Central memory CD8-positive, alpha-beta T cell (primary cell): ENCODE results near the gene AGAP9.
"Not testable (repeated sequence)": the region's sequence is repeated elsewhere in the genome, so short reads cannot be mapped to it uniquely, and the experiment has no call there.

Experiments used
- ATAC-seq: fragments of 150-1000 bp; cut with Tn5 transposase; replicated peaks from 2 replicates; pipeline ENCODE4 v1.10.0; 2022; ENCODE audit warnings: mild to moderate bottlenecking, moderate FRiP score, moderate number of reproducible peaks; ENCODE audit not compliant: poor library complexity, severe bottlenecking; ENCODE audit errors: extremely low read depth
- DNase-seq, 2 donors: peaks; one replicate each; pipeline ENCODE4 v3.0.0; 2021; ENCODE audit warnings: low spot score in 2 of 2
- H3K27ac Mint-ChIP-seq: one replicate; pipeline ENCODE4 v1.8.0; 2022; ENCODE audit warnings: low read depth, mild to moderate bottlenecking, moderate library complexity, mixed read lengths
- H3K27me3 Mint-ChIP-seq: one replicate; pipeline ENCODE4 v1.8.0; 2022; ENCODE audit warnings: mixed read lengths
- H3K36me3 Mint-ChIP-seq: one replicate; pipeline ENCODE4 v1.8.0; 2022; ENCODE audit warnings: mild to moderate bottlenecking, moderate library complexity, mixed read lengths; ENCODE audit not compliant: insufficient read depth
- H3K4me1 Mint-ChIP-seq: one replicate; pipeline ENCODE4 v1.8.0; 2022; ENCODE audit warnings: mixed read lengths
- H3K4me3 Mint-ChIP-seq: one replicate; pipeline ENCODE4 v1.8.0; 2022; ENCODE audit warnings: mild to moderate bottlenecking, moderate library complexity, mixed read lengths
- H3K9me3 Mint-ChIP-seq: one replicate; pipeline ENCODE4 v1.8.0; 2022; ENCODE audit warnings: mixed read lengths

The AGAP9 gene

DNA sequence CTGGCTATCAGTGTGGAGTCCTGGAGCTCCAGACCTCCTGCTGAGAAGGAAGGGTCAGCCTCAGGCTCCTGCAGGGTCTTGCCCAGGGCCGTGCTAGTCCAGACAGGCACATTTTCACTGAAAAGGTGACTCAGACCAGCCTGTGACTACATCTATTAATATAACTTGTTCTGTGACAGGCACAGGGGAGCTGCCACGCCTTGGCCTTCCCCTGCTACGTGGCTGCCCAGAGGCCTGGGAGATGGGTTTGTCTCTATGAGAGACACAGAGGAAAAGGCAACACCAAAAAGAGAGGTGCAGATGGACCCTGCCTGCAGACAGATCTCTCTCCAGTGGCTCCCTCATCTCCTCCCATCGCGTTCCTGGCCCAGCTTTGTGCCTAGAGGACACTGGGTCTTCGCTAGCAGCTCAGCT lies 41.7 kb downstream of the AGAP9 start:
- H3K4me3 Mint-ChIP-seq, DNase-seq, ATAC-seq, H3K4me1 Mint-ChIP-seq, H3K27me3 Mint-ChIP-seq, H3K27ac Mint-ChIP-seq, H3K9me3 Mint-ChIP-seq, H3K36me3 Mint-ChIP-seq: not testable (repeated sequence)

DNA sequence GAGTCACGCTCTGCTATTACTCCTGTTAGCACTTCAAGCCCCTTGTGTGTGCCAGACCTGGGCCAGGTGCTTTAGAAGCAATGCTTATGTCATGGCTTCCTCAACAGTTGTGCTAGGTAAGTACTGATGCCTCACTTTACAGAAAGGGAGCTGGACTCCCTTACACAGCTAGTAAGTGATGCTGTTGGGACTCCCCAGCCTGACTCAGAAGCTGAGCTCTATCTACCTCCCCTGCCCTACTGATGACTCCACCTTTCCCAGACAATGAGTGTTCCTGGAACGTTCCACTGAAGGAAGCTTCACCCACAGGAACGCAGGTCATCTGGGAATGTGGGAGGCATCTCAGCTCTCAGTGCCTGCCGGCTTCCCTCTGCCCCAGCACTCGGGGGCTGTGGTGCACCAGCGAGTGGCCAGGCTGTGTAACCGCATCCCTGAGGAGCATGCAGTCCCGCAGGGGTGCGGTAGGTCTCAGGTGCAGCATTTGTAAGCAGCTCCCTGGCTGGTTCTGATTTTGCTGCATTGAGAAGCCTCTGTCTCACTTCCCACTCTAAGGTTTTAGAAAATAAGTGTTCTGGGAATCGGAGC lies 42.2 kb downstream of the AGAP9 start:
- not testable (repeated sequence) for DNase-seq, H3K27me3 Mint-ChIP-seq, H3K4me1 Mint-ChIP-seq, H3K27ac Mint-ChIP-seq, H3K36me3 Mint-ChIP-seq, H3K4me3 Mint-ChIP-seq, H3K9me3 Mint-ChIP-seq, ATAC-seq

DNA sequence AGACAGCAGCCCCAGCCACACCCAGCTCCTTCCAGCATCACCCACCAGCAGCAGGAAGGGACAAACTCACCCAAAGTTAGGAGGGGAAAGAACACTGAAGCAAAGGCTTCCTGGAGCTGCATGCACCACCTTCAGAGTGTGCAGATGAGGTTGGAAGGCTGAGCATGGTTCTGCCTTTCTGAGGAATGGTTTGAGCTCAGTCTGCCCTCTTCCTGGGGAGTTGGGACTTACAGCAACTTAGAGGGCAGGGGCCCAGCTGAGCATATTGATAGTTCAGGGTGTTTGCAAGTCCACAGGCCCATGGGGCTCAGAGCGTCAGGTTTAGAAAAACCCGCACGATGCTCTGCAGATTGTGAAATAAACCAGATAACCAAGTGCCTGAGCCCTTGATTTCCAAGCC lies 43.3 kb downstream of the AGAP9 start:
- ATAC-seq, result not testable (repeated sequence)

DNA sequence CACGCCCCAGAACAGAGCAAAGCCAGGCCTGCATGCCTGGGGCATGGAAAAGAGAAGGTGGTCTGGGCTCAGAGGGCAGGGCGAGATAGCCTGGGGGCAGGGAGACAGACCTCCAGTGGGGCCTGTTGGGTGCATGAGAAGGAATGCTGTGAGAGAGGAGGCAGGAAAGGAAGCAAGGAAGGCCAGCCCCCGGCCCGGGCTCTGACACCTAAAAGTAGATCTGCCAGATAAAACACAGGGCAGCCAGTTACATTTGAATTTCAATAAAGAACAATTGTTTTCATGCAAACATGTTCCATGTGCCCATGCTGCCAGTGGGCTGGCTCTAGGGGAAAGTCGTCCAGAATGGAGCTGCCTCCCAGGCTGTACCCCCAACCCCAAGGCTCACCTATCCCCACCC lies 45.3 kb downstream of the AGAP9 start:
- H3K27ac Mint-ChIP-seq, H3K4me3 Mint-ChIP-seq, ATAC-seq, H3K4me1 Mint-ChIP-seq, H3K9me3 Mint-ChIP-seq, DNase-seq, H3K36me3 Mint-ChIP-seq, H3K27me3 Mint-ChIP-seq: not testable (repeated sequence)

More for the DNA sequence above, 43.3 kb downstream of the AGAP9 start:
- not testable (repeated sequence) for DNase-seq, H3K27ac Mint-ChIP-seq, H3K4me3 Mint-ChIP-seq, H3K4me1 Mint-ChIP-seq, H3K27me3 Mint-ChIP-seq, H3K36me3 Mint-ChIP-seq, H3K9me3 Mint-ChIP-seq

DNA sequence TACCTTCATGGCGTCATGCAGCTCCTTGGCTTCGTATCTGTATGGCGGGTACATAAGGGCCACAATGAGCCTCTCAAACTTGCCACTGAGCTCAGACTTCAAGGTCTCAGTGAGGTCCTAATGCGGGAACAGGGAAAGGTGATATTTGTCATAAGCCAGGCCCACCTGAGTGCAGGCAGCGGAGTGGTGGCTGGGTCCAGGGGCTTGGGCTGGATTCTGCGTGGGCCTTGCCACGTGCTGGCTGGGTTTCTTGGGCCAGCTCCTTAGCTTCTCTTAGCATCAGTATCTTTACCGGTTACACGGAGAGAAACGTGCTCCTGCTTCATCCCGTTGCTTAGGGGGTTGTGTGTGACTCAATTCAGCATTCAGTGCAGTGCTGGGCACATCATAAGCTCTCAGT lies 46.4 kb downstream of the AGAP9 start:
- H3K9me3 Mint-ChIP-seq, H3K27ac Mint-ChIP-seq, DNase-seq, H3K4me3 Mint-ChIP-seq, H3K4me1 Mint-ChIP-seq, H3K36me3 Mint-ChIP-seq, H3K27me3 Mint-ChIP-seq, ATAC-seq: not testable (repeated sequence)

DNA sequence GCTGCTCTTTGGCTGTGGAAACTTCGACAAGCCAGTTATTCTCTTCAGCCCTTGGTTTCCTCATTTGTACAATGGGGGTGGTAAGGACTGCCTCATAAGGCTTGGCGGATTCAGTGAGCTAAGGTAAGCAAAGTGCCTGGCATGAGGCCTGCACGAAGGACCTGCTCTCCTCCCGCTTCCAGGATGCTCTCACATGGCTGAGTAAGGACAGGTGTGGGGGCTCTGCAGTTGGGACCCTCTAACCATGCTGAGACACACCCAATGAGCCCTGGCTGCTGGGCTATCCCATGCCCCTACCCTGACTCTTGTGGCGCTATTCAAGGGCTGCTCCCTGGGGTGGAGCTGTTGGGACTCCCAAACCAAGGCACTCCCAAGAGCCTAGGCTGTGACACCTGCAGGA lies 48.3 kb downstream of the AGAP9 start:
- ATAC-seq, H3K4me3 Mint-ChIP-seq, H3K27me3 Mint-ChIP-seq, DNase-seq, H3K27ac Mint-ChIP-seq, H3K4me1 Mint-ChIP-seq, H3K9me3 Mint-ChIP-seq, H3K36me3 Mint-ChIP-seq: not testable (repeated sequence)

DNA sequence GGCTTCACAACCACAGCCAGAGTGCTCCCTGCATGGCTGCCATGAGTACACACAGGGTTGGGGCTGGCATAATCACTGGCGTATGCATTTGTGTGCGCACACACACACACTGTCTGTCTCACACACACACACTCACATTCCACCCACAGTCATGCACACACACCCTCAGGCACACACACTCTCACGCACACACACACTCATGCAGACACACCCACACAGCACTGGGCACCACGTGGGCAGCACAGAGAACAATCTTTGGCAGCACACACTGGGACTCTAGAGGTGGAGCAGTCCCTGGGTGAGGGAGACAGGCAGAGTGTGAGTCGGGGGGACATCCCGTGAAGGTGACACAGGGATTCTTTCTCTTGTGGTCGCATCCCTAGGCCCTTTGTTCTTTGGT lies 49.9 kb downstream of the AGAP9 start:
- H3K27me3 Mint-ChIP-seq, H3K4me3 Mint-ChIP-seq, H3K4me1 Mint-ChIP-seq, H3K36me3 Mint-ChIP-seq, H3K27ac Mint-ChIP-seq, DNase-seq, H3K9me3 Mint-ChIP-seq, ATAC-seq: not testable (repeated sequence)

DNA sequence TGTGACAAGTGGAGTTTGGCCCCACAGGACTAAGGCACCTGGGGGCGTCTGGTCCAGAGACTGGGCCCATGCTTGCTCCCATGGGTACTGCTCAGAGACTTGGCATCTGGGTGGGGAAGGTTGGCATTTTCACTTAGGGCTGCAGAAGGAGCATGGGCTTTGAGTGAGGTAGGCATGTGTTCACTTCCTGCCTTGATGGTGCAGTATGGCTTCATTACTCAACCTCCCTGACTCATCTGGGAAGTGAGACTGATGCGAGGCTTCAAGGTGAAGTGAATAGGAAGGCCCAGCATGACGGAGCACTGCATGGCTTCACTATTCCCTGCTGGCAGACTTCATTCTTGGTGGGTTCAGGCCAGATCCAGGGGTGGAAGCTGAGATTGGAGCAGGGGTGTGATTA lies 50.8 kb downstream of the AGAP9 start:
- H3K4me3 Mint-ChIP-seq, result not testable (repeated sequence)

DNA sequence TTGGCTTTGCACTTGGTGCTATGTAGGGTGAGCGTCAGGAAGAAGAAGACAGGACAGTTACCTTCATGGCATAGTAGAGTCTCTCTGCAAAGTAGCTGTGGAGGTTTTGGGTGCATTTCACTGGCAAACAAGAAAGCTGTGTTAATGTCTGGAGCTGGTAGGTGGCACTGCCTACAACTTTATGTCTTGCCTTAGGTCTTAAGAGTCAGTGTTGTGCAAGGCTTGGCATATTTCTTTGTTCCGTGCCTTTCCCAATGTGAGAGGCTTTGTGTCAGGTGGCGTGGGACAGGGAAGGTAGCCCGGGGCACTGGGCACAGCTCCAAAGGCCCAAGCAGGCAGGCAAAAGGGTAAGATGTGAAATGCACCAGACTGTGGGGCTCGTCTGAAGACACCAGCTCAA lies 51.4 kb downstream of the AGAP9 start:
- not testable (repeated sequence) for H3K4me1 Mint-ChIP-seq, ATAC-seq, DNase-seq, H3K27me3 Mint-ChIP-seq, H3K36me3 Mint-ChIP-seq, H3K9me3 Mint-ChIP-seq, H3K27ac Mint-ChIP-seq, H3K4me3 Mint-ChIP-seq

More for the DNA sequence above, 50.8 kb downstream of the AGAP9 start:
- not testable (repeated sequence) for DNase-seq, H3K36me3 Mint-ChIP-seq, ATAC-seq, H3K27ac Mint-ChIP-seq, H3K4me1 Mint-ChIP-seq, H3K27me3 Mint-ChIP-seq, H3K9me3 Mint-ChIP-seq

DNA sequence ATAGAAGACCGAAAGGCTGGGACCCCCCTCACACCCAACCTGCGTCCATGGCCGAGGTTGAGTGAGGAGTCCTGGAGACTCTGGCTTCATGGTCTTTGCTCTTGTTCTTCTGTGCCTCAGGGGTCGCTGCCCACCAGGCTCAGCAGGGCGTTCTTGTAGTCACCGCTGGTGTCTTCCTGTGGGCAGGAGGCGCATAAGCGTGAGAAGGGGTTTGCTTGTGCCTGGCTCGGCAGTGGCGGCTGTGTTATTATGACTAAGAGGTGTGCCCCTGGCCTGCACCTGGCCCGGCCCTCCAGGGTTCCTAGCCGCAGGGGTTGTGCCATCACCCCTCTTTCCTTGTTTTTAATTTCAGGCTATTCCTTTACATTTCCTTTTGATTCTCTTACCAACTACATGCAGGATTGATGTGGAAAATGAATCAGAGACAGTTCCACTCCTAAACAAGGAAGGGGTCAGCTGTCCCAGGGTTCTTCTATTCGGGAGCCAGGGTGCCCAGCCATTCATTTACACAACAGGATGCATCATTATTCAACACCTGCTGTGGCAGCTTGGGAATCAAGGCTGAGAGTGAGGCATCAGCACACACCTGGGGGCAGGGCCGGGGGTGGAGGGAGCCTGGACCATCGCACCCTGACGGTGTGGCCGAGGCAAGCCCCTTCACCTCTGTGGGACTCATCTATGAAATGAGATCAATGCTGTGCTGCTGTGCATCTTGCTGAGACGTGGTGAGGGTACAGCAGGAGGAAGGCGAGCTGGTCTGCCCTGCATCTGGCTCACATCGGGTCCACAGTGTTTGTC lies 54.5 kb downstream of the AGAP9 start:
- not testable (repeated sequence) for H3K27ac Mint-ChIP-seq, H3K4me3 Mint-ChIP-seq, DNase-seq, H3K9me3 Mint-ChIP-seq, ATAC-seq, H3K36me3 Mint-ChIP-seq, H3K4me1 Mint-ChIP-seq, H3K27me3 Mint-ChIP-seq

DNA sequence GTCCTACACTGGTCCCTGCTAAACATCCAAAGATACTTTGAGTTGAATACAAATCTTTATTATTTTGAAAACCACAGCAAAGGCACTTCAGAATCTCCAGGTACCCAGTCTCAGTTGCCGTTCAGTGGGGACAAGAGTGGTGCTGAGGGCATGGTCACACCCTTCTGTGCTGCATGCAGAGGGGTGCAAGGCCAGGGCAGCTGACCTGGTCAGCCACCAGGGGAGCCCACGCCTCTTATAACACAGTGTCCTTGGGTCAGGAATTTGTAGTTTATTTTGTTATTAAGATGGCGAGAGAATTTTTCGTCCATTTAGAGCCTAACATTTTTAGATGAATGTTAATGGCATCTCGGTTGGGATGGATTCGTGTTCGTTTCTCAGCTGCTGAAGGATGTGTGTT lies 55.5 kb downstream of the AGAP9 start:
- H3K36me3 Mint-ChIP-seq, ATAC-seq, H3K27ac Mint-ChIP-seq, H3K4me1 Mint-ChIP-seq, DNase-seq, H3K9me3 Mint-ChIP-seq, H3K27me3 Mint-ChIP-seq, H3K4me3 Mint-ChIP-seq: not testable (repeated sequence)

DNA sequence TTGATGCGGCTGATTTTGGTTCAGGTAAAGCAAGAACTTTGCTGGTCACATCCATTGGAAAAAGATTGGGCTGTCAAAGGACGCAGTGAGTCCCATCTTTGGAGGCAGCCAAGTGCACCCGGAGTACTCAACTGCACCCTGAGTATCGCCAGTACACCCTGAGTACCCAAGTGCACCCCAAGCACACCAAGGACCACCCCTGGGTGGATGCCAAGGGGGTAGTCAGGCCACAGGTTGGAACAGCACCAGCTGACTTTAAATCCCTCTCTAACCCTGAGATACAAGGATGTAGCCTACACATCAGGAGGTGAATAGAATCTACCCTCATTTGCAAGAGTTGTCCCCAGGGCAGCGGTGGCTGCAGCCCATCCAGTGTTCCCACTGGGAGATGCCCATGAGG lies 56.0 kb downstream of the AGAP9 start:
- not testable (repeated sequence) for H3K4me3 Mint-ChIP-seq, H3K27ac Mint-ChIP-seq, H3K4me1 Mint-ChIP-seq, H3K27me3 Mint-ChIP-seq, ATAC-seq, H3K9me3 Mint-ChIP-seq, H3K36me3 Mint-ChIP-seq, DNase-seq

DNA sequence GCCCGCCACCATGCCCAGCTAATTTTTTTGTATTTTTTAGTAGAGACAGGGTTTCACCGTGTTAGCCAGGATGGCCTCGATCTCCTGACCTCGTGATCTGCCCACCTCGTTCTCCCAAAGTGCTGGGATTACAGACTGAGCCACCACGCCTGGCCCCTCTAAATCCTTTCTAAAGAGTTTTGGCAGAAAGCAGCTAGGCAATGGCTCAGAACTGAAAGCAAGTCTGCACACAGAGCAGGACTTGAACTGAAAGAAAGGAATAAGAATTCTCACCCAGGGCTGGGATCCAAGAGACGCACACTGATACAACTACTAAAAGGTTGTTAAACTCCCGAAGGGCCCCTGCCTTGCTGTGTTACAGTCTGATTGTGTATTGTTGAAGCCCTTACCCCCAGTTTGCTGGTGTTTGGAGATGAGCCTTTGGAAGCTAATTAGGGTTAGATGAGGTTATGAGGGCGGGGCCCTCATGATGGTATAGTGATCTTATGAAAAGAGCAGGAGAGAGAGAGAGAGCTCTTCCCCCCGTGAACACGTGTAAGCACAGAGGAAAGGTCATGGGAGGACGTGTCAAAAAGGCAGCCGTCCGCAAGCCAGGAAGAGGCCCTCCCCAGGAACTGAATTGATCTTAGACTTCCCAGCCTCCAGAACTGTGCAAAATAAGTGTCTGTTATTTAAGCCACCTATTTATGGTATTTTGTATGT lies 58.1 kb downstream of the AGAP9 start:
- DNase-seq, H3K36me3 Mint-ChIP-seq, H3K4me3 Mint-ChIP-seq, H3K9me3 Mint-ChIP-seq, ATAC-seq, H3K27me3 Mint-ChIP-seq, H3K4me1 Mint-ChIP-seq: not testable (repeated sequence)
- peak overlapping the region; percentile 74 for H3K27ac Mint-ChIP-seq
